Peyer's patch (tissue), 4 donors: ENCODE results near the gene ACSL6. TPM values are rescaled to one million over a fixed set of nuclear protein-coding genes. Genes with fewer than 3 reads are reported as not detected.

Experiments used
- DNase-seq, 3 donors: peaks; one replicate each; pipeline ENCODE4 v3.0.0-alpha.2; 2017 to 2019
- H3K27ac ChIP-seq, 4 donors: fragments of 200-600 bp; sonication (generic); one replicate each; pipeline ENCODE4 v1.5.1; 2016 to 2019
- H3K27me3 ChIP-seq, 2 donors: fragments of 200-600 bp; sonication (generic); one replicate each; pipeline ENCODE4 v1.5.1; 2019
- H3K36me3 ChIP-seq, 3 donors: fragments of 200-600 bp; sonication (generic); one replicate each; pipeline ENCODE4 v1.5.1; 2016 to 2019
- H3K4me1 ChIP-seq, 4 donors: fragments of 200-600 bp; sonication (generic); one replicate each; pipeline ENCODE4 v1.5.1; 2016 to 2019
- H3K4me3 ChIP-seq, 4 donors: fragments of 200-600 bp; sonication (generic); 1 replicate in 3 of 4; 2 replicates in 1 of 4; pipeline ENCODE4 v1.5.1; 2016 to 2019; ENCODE audit warnings: mild to moderate bottlenecking in 1 of 4
- H3K9me3 ChIP-seq, 4 donors: fragments of 200-600 bp; sonication (generic); one replicate each; pipeline ENCODE4 v1.5.1; 2016 to 2019; ENCODE audit warnings: mild to moderate bottlenecking in 1 of 4
- POLR2A ChIP-seq, 2 donors: fragments of 450-650 bp; IDR thresholded peaks; one replicate each; pipeline ENCODE4 v1.5.1; 2017; ENCODE audit warnings: antibody characterized with exemption in 2 of 2, mild to moderate bottlenecking in 2 of 2, moderate library complexity in 2 of 2
- total RNA-seq, 4 donors: library from RNA; depleted of rRNA; stranded (reverse); fragments of >200 nt; gene quantifications; one replicate each; pipeline ENCODE4 v1.1.0, GENCODE V29; 2016
- TF ChIP-seq, protein P1 (sequence below), 6 experiments: fragments of 450-650 bp in 4 of 6; fragments of 200-600 bp in 2 of 6; sonication (generic) in 1 of 6; IDR thresholded peaks; one replicate each; pipeline ENCODE4 v1.5.1; 2017 to 2019; ENCODE audit warnings: antibody characterized with exemption in 6 of 6, mild to moderate bottlenecking in 3 of 6, moderate library complexity in 1 of 6

ACSL6 gene
- total RNA-seq, 4 donors from 2014 or later, result 1.1 to 12.4 (median 7.4) TPM; not detected in 1

GRCh38 chr5:132017738-132018625 is 6.5 kb upstream of the ACSL6 start:
- peak in 1 of 3 donors; percentile 41 for DNase-seq
- TF ChIP-seq POLR2A (IDR thresholded peaks at IDR 0.05), result no peak
- TF ChIP-seq, protein P1, sequence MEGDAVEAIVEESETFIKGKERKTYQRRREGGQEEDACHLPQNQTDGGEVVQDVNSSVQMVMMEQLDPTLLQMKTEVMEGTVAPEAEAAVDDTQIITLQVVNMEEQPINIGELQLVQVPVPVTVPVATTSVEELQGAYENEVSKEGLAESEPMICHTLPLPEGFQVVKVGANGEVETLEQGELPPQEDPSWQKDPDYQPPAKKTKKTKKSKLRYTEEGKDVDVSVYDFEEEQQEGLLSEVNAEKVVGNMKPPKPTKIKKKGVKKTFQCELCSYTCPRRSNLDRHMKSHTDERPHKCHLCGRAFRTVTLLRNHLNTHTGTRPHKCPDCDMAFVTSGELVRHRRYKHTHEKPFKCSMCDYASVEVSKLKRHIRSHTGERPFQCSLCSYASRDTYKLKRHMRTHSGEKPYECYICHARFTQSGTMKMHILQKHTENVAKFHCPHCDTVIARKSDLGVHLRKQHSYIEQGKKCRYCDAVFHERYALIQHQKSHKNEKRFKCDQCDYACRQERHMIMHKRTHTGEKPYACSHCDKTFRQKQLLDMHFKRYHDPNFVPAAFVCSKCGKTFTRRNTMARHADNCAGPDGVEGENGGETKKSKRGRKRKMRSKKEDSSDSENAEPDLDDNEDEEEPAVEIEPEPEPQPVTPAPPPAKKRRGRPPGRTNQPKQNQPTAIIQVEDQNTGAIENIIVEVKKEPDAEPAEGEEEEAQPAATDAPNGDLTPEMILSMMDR (IDR thresholded peaks at IDR 0.05), result no peak
- Histone ChIP-seq H3K9me3 (no peaks in the 10 kb centered on the region), H3K4me1 (peaks cover 0 to 5% (median 2%) of the 10 kb centered on the region in 4 donors), H3K36me3 (no peaks in the 10 kb centered on the region), H3K4me3 (no peak overlapping the region), H3K27me3 (no peaks in the 10 kb centered on the region), H3K27ac (no peak overlapping the region)

DNA sequence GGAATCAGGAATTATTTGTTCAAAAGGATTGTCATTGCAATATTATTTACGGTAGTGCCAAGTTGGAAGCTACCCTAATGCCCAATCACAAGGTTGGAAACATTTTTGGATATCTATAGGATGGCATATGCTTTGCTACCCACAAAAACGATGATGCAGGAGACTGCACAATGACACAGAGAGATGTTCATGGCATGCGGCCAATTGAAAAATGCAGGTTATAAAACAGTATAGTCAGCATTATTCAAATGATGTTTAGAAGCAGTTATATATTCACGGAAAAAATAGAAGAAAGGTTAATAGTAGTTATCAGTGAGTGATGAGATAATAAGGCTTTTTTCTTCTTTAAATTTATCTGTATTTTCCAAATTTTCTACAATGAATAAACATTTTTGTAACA is 5.9 kb upstream of the ACSL6 start:
- Histone ChIP-seq H3K27me3 (peaks cover 0 to 4% of the 10 kb centered on the region in 2 donors), H3K9me3 (no peaks in the 10 kb centered on the region), H3K27ac (no peak overlapping the region), H3K4me1 (peaks cover 0 to 5% (median 2%) of the 10 kb centered on the region in 4 donors), H3K4me3 (no peak overlapping the region), H3K36me3 (no peaks in the 10 kb centered on the region)
- DNase-seq, result no peak
- TF ChIP-seq, protein P1 (IDR thresholded peaks at IDR 0.05), result no peak
- TF ChIP-seq POLR2A (IDR thresholded peaks at IDR 0.05), result no peak

- H3K4me1 ChIP-seq, result peaks cover 0 to 5% (median 3%) of the 10 kb centered on the region in 4 donors
- H3K27ac ChIP-seq, result no peak overlapping the region
- no peak for TF ChIP-seq POLR2A (IDR thresholded peaks at IDR 0.05)
- TF ChIP-seq, protein P1 (IDR thresholded peaks at IDR 0.05), result no peak
- no peaks in the 10 kb centered on the region for H3K9me3 ChIP-seq
- no peak overlapping the region for H3K4me3 ChIP-seq
- DNase-seq, result peak in 1 of 3 donors; percentile 39
- H3K36me3 ChIP-seq, result no peaks in the 10 kb centered on the region
- peaks cover 0 to 10% of the 10 kb centered on the region in 2 donors for H3K27me3 ChIP-seq
Measured at GRCh38 chr5:132016721-132017250, 5.3 kb upstream of the ACSL6 start.

DNA sequence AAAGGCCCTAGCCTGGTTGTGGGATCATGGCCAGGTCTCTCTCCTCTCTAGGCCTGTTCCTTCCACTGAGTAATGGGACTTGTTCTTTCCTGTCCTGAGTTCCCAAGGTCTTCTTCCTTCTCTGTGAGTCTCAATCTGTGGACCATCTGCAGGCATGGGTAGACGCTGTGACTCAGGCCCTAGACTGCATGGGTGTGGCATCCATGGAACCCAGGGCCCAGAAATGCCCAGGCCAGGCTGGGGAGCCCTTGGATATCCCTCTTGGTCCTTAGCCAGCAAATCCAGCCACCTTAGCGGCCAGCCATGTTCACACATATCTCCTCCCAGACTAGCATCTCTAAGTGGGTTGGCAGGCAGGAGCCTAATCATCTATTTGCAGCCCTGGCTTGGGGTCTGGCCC is 2.3 kb upstream of the ACSL6 start:
- Histone ChIP-seq H3K9me3 (no peaks in the 10 kb centered on the region), H3K27me3 (peaks cover 0 to 11% of the 10 kb centered on the region in 2 donors), H3K4me1 (peaks cover 0 to 11% (median 5%) of the 10 kb centered on the region in 4 donors), H3K4me3 (no peak overlapping the region), H3K36me3 (no peaks in the 10 kb centered on the region), H3K27ac (no peak overlapping the region)
- TF ChIP-seq, protein P1 (IDR thresholded peaks at IDR 0.05), result no peak
- TF ChIP-seq POLR2A (IDR thresholded peaks at IDR 0.05), result no peak
- DNase-seq, result peak; percentile 1 to 43 (median 42)

DNA sequence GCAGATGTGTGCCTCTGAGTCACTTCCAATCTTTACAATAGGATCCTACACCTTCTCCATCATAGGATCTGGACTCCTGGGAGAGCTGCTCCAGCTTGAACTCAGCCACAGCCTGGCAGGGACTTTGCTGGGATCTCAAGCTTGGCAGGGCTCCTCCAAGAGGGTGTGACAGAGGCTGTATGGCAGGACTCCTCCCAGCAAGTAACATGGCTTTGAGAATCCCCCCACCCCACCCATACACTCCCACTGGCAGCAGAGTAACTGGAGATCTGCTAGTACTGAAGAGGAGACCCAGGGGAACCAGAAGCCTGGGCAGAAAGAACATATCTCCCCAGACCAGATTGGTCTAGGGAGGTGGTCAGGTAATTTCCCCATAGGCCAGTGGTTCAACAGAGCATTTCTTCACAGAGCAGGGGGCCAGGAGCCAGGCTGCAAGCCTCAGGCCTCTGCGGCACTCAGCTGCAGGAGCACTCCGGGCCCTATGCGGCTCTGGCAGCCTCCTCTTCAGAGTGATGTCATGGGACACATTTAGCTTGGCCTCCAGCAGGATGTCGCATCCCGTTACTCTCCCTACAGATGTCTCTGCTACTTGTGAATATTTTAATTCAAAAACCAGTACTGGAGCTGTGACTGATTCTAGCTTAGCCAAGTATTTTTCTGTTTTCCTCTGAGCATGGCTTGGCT is 1.7 kb upstream of the ACSL6 start:
- no peak for TF ChIP-seq POLR2A (IDR thresholded peaks at IDR 0.05)
- TF ChIP-seq, protein P1 (IDR thresholded peaks at IDR 0.05), result no peak
- no peak overlapping the region for H3K27ac ChIP-seq
- peaks cover 0 to 11% of the 10 kb centered on the region in 2 donors for H3K27me3 ChIP-seq
- H3K9me3 ChIP-seq, result peaks cover 0 to 3% (median 0%) of the 10 kb centered on the region in 4 donors
- H3K4me3 ChIP-seq, result no peak overlapping the region
- H3K4me1 ChIP-seq, result peaks cover 0 to 11% (median 5%) of the 10 kb centered on the region in 4 donors
- peak in 2 of 3 donors; percentile 5 to 21 for DNase-seq
- no peaks in the 10 kb centered on the region for H3K36me3 ChIP-seq
